Hepatocyte (in vitro differentiated cells): ENCODE measurements around the gene IGSF6. TPM values are rescaled to one million over a fixed set of nuclear protein-coding genes. Genes with fewer than 3 reads are reported as not detected.
"Not testable (repeated sequence)": the region's sequence is repeated elsewhere in the genome, so short reads cannot be mapped to it uniquely, and the experiment has no call there.

Experiments
- DNase-seq: peaks from one replicate; pipeline ENCODE4 v3.0.0-alpha.2; 2016; ENCODE audit warnings: low spot score
- H2AFZ ChIP-seq: fragments of 200-600 bp; sonication (generic); 2 replicates; pipeline ENCODE4 v1.6.0; 2016; ENCODE audit warnings: antibody characterized with exemption, mild to moderate bottlenecking
- H3K27ac ChIP-seq: fragments of 200-600 bp; sonication (generic); 2 replicates; pipeline ENCODE4 v1.5.1; 2016; ENCODE audit warnings: mild to moderate bottlenecking
- H3K27me3 ChIP-seq: fragments of 200-600 bp; sonication (generic); 2 replicates; pipeline ENCODE4 v1.6.1; 2016
- H3K36me3 ChIP-seq: fragments of 200-600 bp; sonication (generic); replicated peaks from 2 replicates; pipeline ENCODE4 v1.5.1; 2016; ENCODE audit warnings: low read depth; ENCODE audit not compliant: insufficient read depth
- H3K4me1 ChIP-seq: fragments of 200-600 bp; sonication (generic); 2 replicates; pipeline ENCODE4 v1.5.1; 2016; ENCODE audit warnings: mild to moderate bottlenecking, moderate library complexity; ENCODE audit not compliant: insufficient read depth
- H3K4me2 ChIP-seq: fragments of 200-600 bp; sonication (generic); 2 replicates; pipeline ENCODE4 v1.6.0; 2016
- H3K4me3 ChIP-seq: fragments of 200-600 bp; sonication (generic); 2 replicates; pipeline ENCODE4 v1.5.1; 2016; ENCODE audit warnings: mild to moderate bottlenecking
- H3K79me2 ChIP-seq: fragments of 200-600 bp; sonication (generic); 2 replicates; pipeline ENCODE4 v1.6.0; 2017; ENCODE audit warnings: mild to moderate bottlenecking
- H3K9me2 ChIP-seq: fragments of 200-600 bp; sonication (generic); replicated peaks from 2 replicates; pipeline ENCODE4 v1.6.0; 2017; ENCODE audit warnings: mild to moderate bottlenecking; ENCODE audit not compliant: insufficient read depth
- H3K9me3 ChIP-seq: fragments of 200-600 bp; sonication (generic); 2 replicates; pipeline ENCODE4 v1.5.1; 2016; ENCODE audit warnings: low read depth, mild to moderate bottlenecking
- H4K20me1 ChIP-seq: fragments of 200-600 bp; sonication (generic); 2 replicates; pipeline ENCODE4 v1.6.0; 2016; ENCODE audit warnings: mild to moderate bottlenecking; ENCODE audit not compliant: insufficient read depth, poor library complexity, severe bottlenecking
- EZH2 ChIP-seq: fragments of 200-600 bp; sonication (generic); IDR thresholded peaks from 2 replicates; pipeline ENCODE4 v1.6.1; 2016; ENCODE audit warnings: antibody characterized with exemption, mild to moderate bottlenecking, borderline replicate concordance
- EZH2phosphoT487 ChIP-seq: fragments of 200-600 bp; sonication (generic); IDR thresholded peaks from one replicate; pipeline ENCODE4 v1.6.1; 2018; ENCODE audit warnings: antibody characterized with exemption, mild to moderate bottlenecking, low read depth, moderate library complexity; ENCODE audit not compliant: unreplicated experiment, severe bottlenecking
- WGBS: methylation state at CpG from one replicate; pipeline ENCODE4 v1.1.6; 2016; ENCODE audit warnings: low lambda C conversion rate; ENCODE audit errors: missing lambda C conversion rate; 5-methylcytosine and 5-hydroxymethylcytosine counted together
- polyA plus RNA-seq: library from polyadenylated mRNA; unstranded; fragments of >200 nt; fragmentation: Nextera tagmentation; extraction: Ambion mirVana; gene quantifications from 2 replicates; pipeline ENCODE4 v1.2.1, GENCODE V29; 2016
- total RNA-seq: library from RNA; depleted of rRNA; stranded (reverse); fragments of >200 nt; gene quantifications from 2 replicates; pipeline ENCODE4 v1.2.3, GENCODE V29; 2014
- TF ChIP-seq, protein P1 (sequence below): fragments of 200-600 bp; sonication (generic); IDR thresholded peaks from 2 replicates; pipeline ENCODE4 v1.5.1; 2016; ENCODE audit warnings: antibody characterized with exemption, mild to moderate bottlenecking; ENCODE audit not compliant: poor library complexity

Gene IGSF6
- total and polyA plus RNA-seq, 2 experiments from 2014 or later: 0.70 to 2.2 TPM

DNA sequence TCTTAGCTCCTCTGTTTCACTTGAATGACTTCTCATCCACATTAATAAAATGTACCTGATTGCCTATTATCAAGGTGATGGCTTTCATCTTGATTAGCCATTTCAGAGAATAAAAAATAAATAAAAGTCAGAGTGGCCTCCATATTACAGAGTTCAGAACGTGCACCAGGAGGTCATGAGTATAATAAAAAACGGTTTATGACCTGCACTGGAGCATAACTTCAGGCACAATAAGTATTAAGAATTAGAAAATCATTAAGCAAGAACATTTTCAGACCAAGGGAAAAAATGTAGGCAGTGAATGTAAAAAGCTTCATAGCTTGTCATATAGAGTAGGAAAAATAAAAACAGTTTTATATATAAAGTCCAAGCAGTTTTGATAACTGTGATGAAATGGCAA is 41.6 kb downstream of the IGSF6 start:
- WGBS: 41% methylated on average over 2 of the region's 2 CpGs
- Histone ChIP-seq H4K20me1 (peaks cover 59% of the 10 kb centered on the region), H3K4me2 (peak overlapping the region; percentile 61), H3K27me3 (no peaks in the 10 kb centered on the region), H3K9me2 (no peaks in the 10 kb centered on the region), H2AFZ (no peak overlapping the region), H3K27ac (peak overlapping the region; percentile 67), H3K4me3 (no peak overlapping the region), H3K36me3 (no peaks in the 10 kb centered on the region), H3K79me2 (peaks cover 95% of the 10 kb centered on the region), H3K9me3 (peaks cover 3% of the 10 kb centered on the region), H3K4me1 (peaks cover 17% of the 10 kb centered on the region)
- TF ChIP-seq, protein P1, sequence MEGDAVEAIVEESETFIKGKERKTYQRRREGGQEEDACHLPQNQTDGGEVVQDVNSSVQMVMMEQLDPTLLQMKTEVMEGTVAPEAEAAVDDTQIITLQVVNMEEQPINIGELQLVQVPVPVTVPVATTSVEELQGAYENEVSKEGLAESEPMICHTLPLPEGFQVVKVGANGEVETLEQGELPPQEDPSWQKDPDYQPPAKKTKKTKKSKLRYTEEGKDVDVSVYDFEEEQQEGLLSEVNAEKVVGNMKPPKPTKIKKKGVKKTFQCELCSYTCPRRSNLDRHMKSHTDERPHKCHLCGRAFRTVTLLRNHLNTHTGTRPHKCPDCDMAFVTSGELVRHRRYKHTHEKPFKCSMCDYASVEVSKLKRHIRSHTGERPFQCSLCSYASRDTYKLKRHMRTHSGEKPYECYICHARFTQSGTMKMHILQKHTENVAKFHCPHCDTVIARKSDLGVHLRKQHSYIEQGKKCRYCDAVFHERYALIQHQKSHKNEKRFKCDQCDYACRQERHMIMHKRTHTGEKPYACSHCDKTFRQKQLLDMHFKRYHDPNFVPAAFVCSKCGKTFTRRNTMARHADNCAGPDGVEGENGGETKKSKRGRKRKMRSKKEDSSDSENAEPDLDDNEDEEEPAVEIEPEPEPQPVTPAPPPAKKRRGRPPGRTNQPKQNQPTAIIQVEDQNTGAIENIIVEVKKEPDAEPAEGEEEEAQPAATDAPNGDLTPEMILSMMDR: no peak
- TF ChIP-seq EZH2 (no peak), EZH2phosphoT487 (no peak)
- DNase-seq: no peak

DNA sequence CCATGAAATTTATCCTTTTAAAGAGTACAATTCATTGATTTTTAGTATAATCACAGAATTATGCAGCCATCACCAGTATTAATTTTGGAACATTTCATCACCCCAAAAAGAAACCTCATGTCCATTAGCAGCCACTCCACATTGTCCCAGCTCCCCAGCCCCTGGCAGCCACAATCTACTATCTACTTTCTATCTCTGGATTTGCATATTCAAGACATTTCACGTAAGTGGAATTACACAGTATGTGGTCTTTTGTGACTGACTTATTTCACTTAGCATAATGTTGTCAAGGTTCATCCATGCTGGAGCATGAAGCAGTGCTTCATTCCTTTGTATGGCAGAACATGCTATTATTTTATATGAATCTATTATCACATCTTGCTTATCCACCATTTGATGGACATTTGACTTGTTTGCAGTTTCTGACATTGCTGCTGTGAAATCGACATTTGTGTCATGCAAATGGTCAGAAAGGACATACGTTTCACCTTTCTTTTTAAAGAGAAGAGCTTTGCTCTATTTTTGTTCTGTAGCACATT is 42.3 kb downstream of the IGSF6 start:
- Histone ChIP-seq H3K79me2 (peaks cover 95% of the 10 kb centered on the region), H2AFZ (no peak overlapping the region), H3K27me3 (no peaks in the 10 kb centered on the region), H3K27ac (no peak overlapping the region), H3K9me2 (no peaks in the 10 kb centered on the region), H3K4me1 (peaks cover 17% of the 10 kb centered on the region), H3K36me3 (no peaks in the 10 kb centered on the region), H3K4me3 (no peak overlapping the region), H3K4me2 (no peak overlapping the region), H4K20me1 (peaks cover 59% of the 10 kb centered on the region), H3K9me3 (peaks cover 3% of the 10 kb centered on the region)
- TF ChIP-seq, protein P1: no peak
- TF ChIP-seq EZH2: no peak
- TF ChIP-seq EZH2phosphoT487: no peak
- DNase-seq: no peak
- 88% methylated on average over 3 of the region's 3 CpGs for WGBS

DNA sequence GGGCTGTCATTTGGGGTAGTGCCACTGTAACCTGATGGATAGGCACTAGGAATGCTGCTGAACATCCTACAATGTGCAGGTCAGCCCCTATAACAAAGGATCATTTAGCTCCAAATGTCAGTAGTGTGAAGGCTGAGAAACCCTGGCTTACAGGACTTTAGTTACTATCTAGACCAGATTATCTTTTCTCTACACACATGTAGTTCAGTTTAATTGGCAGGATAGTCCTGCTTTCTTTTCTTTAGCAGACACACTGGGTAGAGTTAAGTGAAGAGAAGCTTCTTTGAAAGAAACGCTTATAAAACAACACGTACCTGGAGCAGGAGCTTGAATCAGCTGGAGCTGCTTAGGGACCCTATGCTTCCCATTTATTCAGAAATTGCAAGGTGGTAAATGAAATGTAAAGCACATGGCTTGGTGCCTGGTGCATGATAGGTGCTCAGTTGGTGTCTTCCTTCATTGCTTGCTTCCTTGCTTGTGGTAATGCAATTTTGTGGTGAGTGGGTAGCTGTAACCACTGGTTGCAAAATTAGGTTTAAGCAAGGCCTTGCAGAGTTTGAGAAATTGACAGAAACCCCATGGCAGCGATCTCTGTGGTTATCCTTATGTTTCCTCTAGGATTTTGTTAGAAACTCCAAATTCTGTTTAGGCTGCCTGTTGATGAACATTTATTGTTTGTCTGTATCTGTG is 43.6 kb downstream of the IGSF6 start:
- peaks cover 70% of the 10 kb centered on the region for H4K20me1 ChIP-seq
- H3K9me3 ChIP-seq: peaks cover 3% of the 10 kb centered on the region
- no peak overlapping the region for H3K4me3 ChIP-seq
- 86% methylated on average over 3 of the region's 3 CpGs for WGBS
- no peaks in the 10 kb centered on the region for H3K27me3 ChIP-seq
- H3K27ac ChIP-seq: no peak overlapping the region
- H3K9me2 ChIP-seq: no peaks in the 10 kb centered on the region
- no peak overlapping the region for H3K4me2 ChIP-seq
- TF ChIP-seq, protein P1: no peak
- no peak for TF ChIP-seq EZH2
- TF ChIP-seq EZH2phosphoT487: no peak
- peaks cover 95% of the 10 kb centered on the region for H3K79me2 ChIP-seq
- H3K36me3 ChIP-seq: no peaks in the 10 kb centered on the region
- no peak overlapping the region for H2AFZ ChIP-seq
- no peak for DNase-seq
- H3K4me1 ChIP-seq: peaks cover 26% of the 10 kb centered on the region

DNA sequence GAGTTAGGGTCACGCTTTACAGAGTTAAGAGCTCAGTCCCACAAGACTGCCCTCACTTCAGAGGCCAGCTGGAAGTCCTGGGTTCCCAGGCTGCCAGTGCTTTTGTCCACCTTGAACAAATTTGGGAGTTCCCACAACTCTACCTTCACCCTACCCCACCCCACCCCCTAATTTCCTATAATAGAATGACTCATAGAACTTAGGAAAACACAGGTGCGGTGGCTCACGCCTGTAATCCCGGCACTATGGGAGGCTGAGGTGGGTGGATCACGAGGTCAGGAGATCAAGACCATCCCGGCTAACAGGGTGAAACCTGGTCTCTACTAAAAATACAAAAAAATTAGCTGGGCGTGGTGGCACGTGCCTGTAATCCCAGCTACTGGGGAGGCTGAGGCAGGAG is 46.6 kb downstream of the IGSF6 start:
- Histone ChIP-seq H4K20me1 (peaks cover 78% of the 10 kb centered on the region), H3K79me2 (peaks cover 100% of the 10 kb centered on the region), H3K4me1 (peaks cover 31% of the 10 kb centered on the region)
- WGBS: 84% methylated on average over 8 of the region's 8 CpGs
- DNase-seq, H3K4me2 ChIP-seq, H3K9me3 ChIP-seq, H3K4me3 ChIP-seq, H3K36me3 ChIP-seq, H3K27me3 ChIP-seq, H2AFZ ChIP-seq, H3K27ac ChIP-seq, H3K9me2 ChIP-seq: not testable (repeated sequence)
